WERI-Rb-1 (cell line): Measurements from ENCODE around the gene MICA.
A peak's percentile ranks its signal among the peaks of the same experiment; 100 is the strongest.

ENCODE experiments used
- DNase-seq: peaks from one replicate; pipeline ENCODE4 v3.0.0-alpha.2; 2020
- H3K27ac ChIP-seq: fragments of 250-450 bp; sonication (Bioruptor Pico); 2 replicates; pipeline ENCODE4 v1.5.1; 2020; ENCODE audit warnings: mild to moderate bottlenecking, moderate library complexity
- H3K27me3 ChIP-seq: fragments of 250-450 bp; sonication (Bioruptor Pico); 2 replicates; pipeline ENCODE4 v1.5.1; 2021; ENCODE audit warnings: mild to moderate bottlenecking, low read depth, moderate library complexity; ENCODE audit not compliant: insufficient read depth, severe bottlenecking
- H3K36me3 ChIP-seq: fragments of 250-450 bp; sonication (Bioruptor Pico); 2 replicates; pipeline ENCODE4 v1.5.1; 2020; ENCODE audit warnings: mild to moderate bottlenecking, moderate library complexity
- H3K4me3 ChIP-seq: 2 replicates; pipeline ENCODE4 v1.5.1; 2011; ENCODE audit warnings: low read depth, mild to moderate bottlenecking, control low read depth, low read length
- H3K9me3 ChIP-seq: fragments of 250-450 bp; sonication (Bioruptor Pico); 2 replicates; pipeline ENCODE4 v1.5.1; 2021; ENCODE audit warnings: mild to moderate bottlenecking, moderate library complexity; ENCODE audit not compliant: severe bottlenecking
- CTCF ChIP-seq: IDR thresholded peaks from 2 replicates; pipeline ENCODE4 v1.5.1; 2011; ENCODE audit warnings: low read depth, mild to moderate bottlenecking, control low read depth, inconsistent platforms, low read length

Gene MICA

GRCh38 chr6:31356946-31357466 is 46.4 kb upstream of the MICA start, which contains the start of gene HLA-B:
Gene HLA-B (minus strand): TSS chr6:31357179. CDS start chr6:31357158, 21 bp downstream.
- no peak for TF ChIP-seq CTCF
- Histone ChIP-seq H3K9me3 (peaks cover 10% of the 10 kb centered on the region), H3K4me3 (peak within 1 kb of the TSS; percentile 57), H3K36me3 (no peaks in the 10 kb centered on the region), H3K27ac (no peak within 1 kb of the TSS), H3K27me3 (peaks cover 59% of the 10 kb centered on the region)
- peak; percentile 93 for DNase-seq

- DNase-seq, result no peak
- no peaks in the 10 kb centered on the region for H3K36me3 ChIP-seq
- H3K27me3 ChIP-seq, result peaks cover 61% of the 10 kb centered on the region
- peaks cover 10% of the 10 kb centered on the region for H3K9me3 ChIP-seq
- no peak for TF ChIP-seq CTCF
- no peak overlapping the region for H3K4me3 ChIP-seq
- H3K27ac ChIP-seq, result no peak overlapping the region
These were observed 45.5 kb upstream of the MICA start for GRCh38 chr6:31357886-31358285.

GRCh38 chr6:31358302-31358701 is 45.1 kb upstream of the MICA start:
- Histone ChIP-seq H3K4me3 (no peak overlapping the region), H3K36me3 (no peaks in the 10 kb centered on the region), H3K27ac (no peak overlapping the region), H3K9me3 (peaks cover 10% of the 10 kb centered on the region), H3K27me3 (peaks cover 64% of the 10 kb centered on the region)
- DNase-seq, result no peak
- no peak for TF ChIP-seq CTCF

- H3K9me3 ChIP-seq, result peaks cover 10% of the 10 kb centered on the region
- no peaks in the 10 kb centered on the region for H3K36me3 ChIP-seq
- TF ChIP-seq CTCF, result no peak
- no peak overlapping the region for H3K4me3 ChIP-seq
- no peak overlapping the region for H3K27ac ChIP-seq
- DNase-seq, result no peak
- peaks cover 66% of the 10 kb centered on the region for H3K27me3 ChIP-seq
These were observed 43.8 kb upstream of the MICA start for GRCh38 chr6:31359581-31359980.

- H3K36me3 ChIP-seq, result no peaks in the 10 kb centered on the region
- no peak for TF ChIP-seq CTCF
- no peak for DNase-seq
- H3K27ac ChIP-seq, result no peak overlapping the region
- H3K4me3 ChIP-seq, result no peak overlapping the region
- H3K9me3 ChIP-seq, result peaks cover 10% of the 10 kb centered on the region
- peaks cover 70% of the 10 kb centered on the region for H3K27me3 ChIP-seq
These were observed 40.6 kb upstream of the MICA start for GRCh38 chr6:31362751-31363150.

- H3K36me3 ChIP-seq, result no peaks in the 10 kb centered on the region
- H3K9me3 ChIP-seq, result peaks cover 10% of the 10 kb centered on the region
- no peak for DNase-seq
- no peak overlapping the region for H3K27ac ChIP-seq
- no peak for TF ChIP-seq CTCF
- H3K27me3 ChIP-seq, result peaks cover 66% of the 10 kb centered on the region
- H3K4me3 ChIP-seq, result no peak overlapping the region
These were observed 39.6 kb upstream of the MICA start for GRCh38 chr6:31363811-31364210.
